Thoracic aorta (tissue), 2 donors: ENCODE results near the gene KIF1B. TPM values are rescaled to one million over a fixed set of nuclear protein-coding genes. Genes with fewer than 3 reads are reported as not detected.
A peak's percentile ranks its signal among the peaks of the same experiment; 100 is the strongest.

Source experiments
- ATAC-seq: fragments of 150-250 bp; one replicate; pipeline ENCODE4 v1.8.0; 2017; ENCODE audit warnings: low read depth; ENCODE audit not compliant: insufficient number of reproducible peaks, low FRiP score
- DNase-seq: peaks from one replicate; pipeline ENCODE4 v3.0.0-alpha.2; 2020; ENCODE audit warnings: low spot score
- H3K27ac ChIP-seq, 2 donors: fragments of 200-600 bp; sonication (generic); 1 replicate in 1 of 2; 2 replicates in 1 of 2; pipeline ENCODE4 v1.5.1; 2016; ENCODE audit warnings: mild to moderate bottlenecking in 2 of 2, moderate library complexity in 2 of 2
- H3K27me3 ChIP-seq: fragments of 200-600 bp; sonication (generic); replicated peaks from 2 replicates; pipeline ENCODE4 v1.6.0; 2016; ENCODE audit warnings: mild to moderate bottlenecking; ENCODE audit not compliant: insufficient read depth
- H3K36me3 ChIP-seq: fragments of 200-600 bp; sonication (generic); one replicate; pipeline ENCODE4 v1.5.1; 2016
- H3K4me1 ChIP-seq, 2 donors: fragments of 200-600 bp; sonication (generic); 1 replicate in 1 of 2; 2 replicates in 1 of 2; pipeline versions ENCODE4 v1.5.1 to v1.6.0; 2016; ENCODE audit warnings: low read depth in 2 of 2, mild to moderate bottlenecking in 1 of 2; ENCODE audit not compliant: control insufficient read depth in 1 of 2
- H3K4me3 ChIP-seq: fragments of 200-600 bp; sonication (generic); 2 replicates; pipeline ENCODE4 v1.5.1; 2016; ENCODE audit warnings: mild to moderate bottlenecking
- H3K9me3 ChIP-seq: fragments of 200-600 bp; sonication (generic); 2 replicates; pipeline ENCODE4 v1.5.1; 2016
- CTCF ChIP-seq: fragments of 200-600 bp; sonication (generic); IDR thresholded peaks from one replicate; pipeline ENCODE4 v1.5.1; 2019; ENCODE audit warnings: antibody characterized with exemption
- total RNA-seq, 2 donors: library from RNA; depleted of rRNA; stranded (reverse); fragments of >200 nt; gene quantifications; one replicate each; pipeline versions ENCODE4 v1.1.0 to v1.2.3, GENCODE V29; 2016

Gene KIF1B
- total RNA-seq: 10 to 100 TPM; 40.1 to 64.3 TPM

GRCh38 chr1:10209905-10210810 is at the start of gene KIF1B:
KIF1B (plus strand) TSS chr1:10210570; CDS start chr1:10232329, 21,759 bp downstream.
- Histone ChIP-seq H3K36me3 (no peaks in the 10 kb centered on the region), H3K27ac (peak within 1 kb of the TSS; percentile 100), H3K9me3 (no peaks in the 10 kb centered on the region), H3K4me1 (peaks cover 15 to 32% of the 10 kb centered on the region in 2 donors), H3K27me3 (no peaks in the 10 kb centered on the region), H3K4me3 (peak within 1 kb of the TSS; percentile 96)
- peak; percentile 99 for TF ChIP-seq CTCF
- DNase-seq: peak; percentile 95
- ATAC-seq: peak; percentile 77

GRCh38 chr1:10160907-10161490 is 49.4 kb upstream of the KIF1B start:
- H3K27ac ChIP-seq: peak overlapping the region; percentile 67 to 87
- H3K27me3 ChIP-seq: no peaks in the 10 kb centered on the region
- DNase-seq (no peak), ATAC-seq (no peak)
- TF ChIP-seq CTCF: no peak
- no peaks in the 10 kb centered on the region for H3K9me3 ChIP-seq
- H3K4me1 ChIP-seq: peaks cover 14 to 25% of the 10 kb centered on the region in 2 donors
- H3K4me3 ChIP-seq: peak overlapping the region; percentile 23
- peaks cover 27% of the 10 kb centered on the region for H3K36me3 ChIP-seq

GRCh38 chr1:10161541-10162290 is 48.7 kb upstream of the KIF1B start:
- Histone ChIP-seq H3K36me3 (peaks cover 34% of the 10 kb centered on the region), H3K4me3 (no peak overlapping the region), H3K27me3 (no peaks in the 10 kb centered on the region), H3K9me3 (no peaks in the 10 kb centered on the region), H3K27ac (peak overlapping the region; percentile 67 to 87), H3K4me1 (peaks cover 14 to 25% of the 10 kb centered on the region in 2 donors)
- ATAC-seq (peak; percentile 92), DNase-seq (peak; percentile 22)
- TF ChIP-seq CTCF: no peak

- TF ChIP-seq CTCF: no peak
- Histone ChIP-seq H3K27me3 (no peaks in the 10 kb centered on the region), H3K27ac (no peak overlapping the region), H3K4me3 (no peak overlapping the region), H3K9me3 (no peaks in the 10 kb centered on the region), H3K4me1 (no peaks in the 10 kb centered on the region), H3K36me3 (peaks cover 65% of the 10 kb centered on the region)
- no peak for DNase-seq
- ATAC-seq: no peak
Observed at GRCh38 chr1:10168912-10169514, 41.4 kb upstream of the KIF1B start.
